Left forelimb (tissue), 1 donor: ENCODE results near the gene DROSHA.

ENCODE experiments used
- DNase-seq: peaks from one replicate; pipeline ENCODE4 v3.0.0-alpha.2; 2018; ENCODE audit warnings: low spot score

DROSHA gene

DNA sequence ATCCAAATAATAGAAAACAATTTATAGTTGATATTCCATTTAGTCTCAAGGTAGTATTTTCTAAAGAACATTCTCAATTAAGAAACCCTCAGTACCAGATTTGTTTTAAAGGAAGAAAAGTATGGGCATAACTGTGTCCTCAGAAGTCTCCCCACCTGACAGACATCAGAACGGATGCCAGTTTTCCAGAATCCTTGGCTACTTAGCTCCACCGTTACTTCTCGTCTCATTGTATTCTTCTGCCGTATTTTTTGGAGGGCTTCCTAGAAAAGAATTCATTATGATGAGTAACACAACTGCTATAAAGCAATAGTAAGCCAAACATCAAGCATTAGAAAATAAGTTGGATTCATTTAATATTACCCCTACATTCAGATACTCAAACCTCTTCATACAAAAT lies 67.8 kb downstream of the DROSHA start:
- no peak for DNase-seq

DNA sequence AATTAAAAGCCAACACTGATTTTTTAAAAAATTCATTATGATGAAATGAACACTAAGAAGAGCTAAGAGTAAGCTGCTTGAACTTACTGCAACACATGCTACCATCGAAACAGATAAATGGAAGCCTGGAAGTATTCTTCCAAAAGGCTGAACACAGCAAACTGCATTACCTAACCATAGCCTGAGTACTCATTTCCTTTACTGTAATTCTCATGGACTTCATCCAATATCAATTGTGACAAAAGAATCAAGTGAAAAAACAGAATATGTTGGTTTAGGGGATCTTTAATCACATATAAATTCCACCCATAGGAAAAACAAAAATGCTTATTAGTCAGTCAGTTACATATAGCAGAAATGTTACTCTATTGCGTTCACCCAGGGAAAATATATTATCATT lies 68.5 kb downstream of the DROSHA start:
- no peak for DNase-seq

DNA sequence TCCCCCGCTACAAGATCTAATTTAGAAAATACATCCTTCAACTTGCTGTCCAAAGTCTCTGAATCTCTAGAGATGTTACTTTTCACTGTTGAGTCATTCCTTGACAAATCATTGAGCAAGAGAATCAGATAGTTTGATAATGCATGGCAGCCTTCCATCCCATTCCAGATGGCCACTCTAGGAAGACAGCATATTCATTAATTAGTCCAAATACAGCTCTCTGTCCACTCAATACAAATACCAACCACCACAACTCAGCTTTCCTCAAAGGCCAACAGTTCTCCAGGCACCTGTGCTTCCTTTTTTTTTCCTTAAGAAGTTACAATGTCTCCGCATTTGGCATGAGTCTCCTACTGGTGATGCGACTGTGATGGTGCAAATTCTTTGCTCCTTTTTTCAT lies 72.3 kb downstream of the DROSHA start:
- DNase-seq: no peak

DNA sequence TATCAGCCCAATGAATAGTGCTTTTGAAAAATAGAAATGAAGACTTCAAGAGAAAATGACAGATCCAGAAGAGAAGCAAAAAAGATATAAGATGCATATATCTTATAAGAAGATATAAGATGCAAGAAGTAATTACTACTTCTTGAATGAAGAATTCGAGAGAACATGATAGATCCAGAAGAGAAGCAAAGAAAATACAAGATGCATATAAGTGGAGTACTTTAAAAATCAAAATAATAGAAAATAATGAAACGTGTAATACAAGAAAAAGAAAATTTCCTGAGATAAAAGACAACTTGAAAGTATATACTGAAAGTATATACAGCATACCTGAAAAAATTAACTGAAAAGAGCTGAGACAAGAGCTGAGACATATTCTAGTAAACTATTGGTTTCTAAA lies 76.7 kb downstream of the DROSHA start:
- DNase-seq: no peak

DNA sequence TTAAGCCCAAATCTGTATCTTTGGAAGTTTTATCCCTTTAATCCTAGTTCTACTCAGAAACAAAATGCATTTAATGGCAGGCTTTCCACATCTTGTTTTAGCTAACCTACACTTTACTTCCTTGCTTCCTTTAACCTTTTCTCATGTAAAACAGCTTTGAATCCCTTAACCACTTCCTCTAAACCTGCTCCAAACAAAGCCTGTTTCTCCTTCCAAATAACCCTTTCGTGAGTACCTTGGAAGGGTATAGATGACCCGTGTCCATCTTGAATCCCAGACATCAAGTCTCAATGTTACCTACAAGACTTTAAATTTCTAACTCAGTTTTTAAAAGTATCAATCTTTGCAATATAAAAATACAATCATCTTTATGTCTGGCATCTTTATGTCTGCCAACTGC lies 78.4 kb downstream of the DROSHA start:
- DNase-seq: no peak

DNA sequence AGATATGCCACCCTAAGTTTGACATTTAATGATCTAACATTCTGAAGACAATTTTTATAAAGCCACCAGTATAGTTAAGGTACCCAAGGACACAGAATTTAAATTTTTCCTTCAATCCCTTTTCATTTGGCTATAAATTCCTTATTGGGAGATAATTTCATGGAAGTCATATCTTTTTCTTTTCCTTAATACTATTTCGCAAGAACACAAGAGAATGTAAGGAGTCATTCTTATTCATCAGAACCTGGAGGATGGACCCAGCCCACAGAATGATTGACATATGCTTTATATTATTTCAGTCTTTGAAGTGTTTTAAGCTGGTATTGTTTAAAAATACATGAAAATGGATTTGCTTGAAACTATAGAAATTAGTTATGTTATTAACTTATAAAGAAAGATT lies 79.6 kb downstream of the DROSHA start:
- DNase-seq: no peak

DNA sequence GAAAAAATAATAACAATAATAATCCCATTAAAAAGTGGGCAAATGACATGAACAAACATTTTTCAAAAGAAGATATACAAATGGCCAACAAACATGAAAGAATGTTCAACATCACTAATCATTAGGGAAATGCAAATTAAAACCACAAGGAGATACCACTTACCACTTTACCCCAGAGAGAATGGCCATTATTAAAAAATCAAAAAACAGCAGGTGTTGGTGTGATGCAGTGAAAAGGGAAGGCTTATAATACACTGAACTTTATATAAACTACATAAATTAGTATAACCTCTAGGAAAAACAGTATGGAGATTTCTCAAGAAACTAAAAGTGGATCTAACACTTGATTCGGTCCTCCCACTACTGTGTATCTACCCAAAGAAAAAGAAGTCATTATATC lies 81.9 kb downstream of the DROSHA start:
- no peak for DNase-seq

DNA sequence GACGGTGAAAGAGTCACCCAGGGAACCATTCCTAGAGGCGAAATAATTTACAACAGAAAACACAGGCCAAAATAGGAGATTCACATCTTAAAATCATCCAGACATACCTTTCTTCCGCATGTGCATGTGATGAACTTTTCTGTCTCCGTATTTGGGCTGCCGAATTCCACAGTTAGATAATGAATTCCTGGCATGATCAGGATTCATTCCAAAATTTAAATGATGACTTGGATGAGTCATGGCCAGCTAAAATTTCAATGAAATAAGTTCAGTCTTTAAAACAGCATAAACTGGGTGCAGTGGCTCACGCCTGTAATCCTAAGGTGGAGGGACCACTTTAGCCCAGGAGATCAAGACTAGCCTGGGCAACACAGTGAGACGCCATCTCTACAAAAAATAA lies 82.7 kb downstream of the DROSHA start:
- no peak for DNase-seq

DNA sequence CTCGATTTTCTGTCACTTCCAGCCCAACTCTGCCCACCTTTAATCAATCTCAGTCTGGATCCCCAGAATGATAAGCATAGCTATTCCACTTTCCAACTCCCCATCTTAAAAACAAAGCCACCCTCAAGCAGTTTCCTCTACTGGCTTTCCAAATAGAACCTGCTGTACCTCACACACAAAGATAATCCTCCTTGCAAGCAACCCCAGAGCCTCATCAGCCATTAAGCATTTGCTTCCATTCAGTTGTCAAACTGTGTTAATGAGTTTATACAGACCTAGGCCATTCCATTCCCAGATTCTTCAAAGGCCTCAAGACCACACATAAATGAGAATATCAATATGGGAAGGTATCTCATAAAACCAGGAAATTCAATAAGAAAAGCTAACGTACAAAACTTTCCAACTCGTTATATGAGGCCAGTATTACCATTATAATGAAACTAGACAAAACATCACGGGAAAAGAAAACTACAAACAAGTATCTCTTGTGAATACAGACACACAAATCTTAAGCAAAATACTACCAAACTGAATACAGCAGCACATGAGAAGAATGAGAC lies 86.8 kb downstream of the DROSHA start:
- no peak for DNase-seq

DNA sequence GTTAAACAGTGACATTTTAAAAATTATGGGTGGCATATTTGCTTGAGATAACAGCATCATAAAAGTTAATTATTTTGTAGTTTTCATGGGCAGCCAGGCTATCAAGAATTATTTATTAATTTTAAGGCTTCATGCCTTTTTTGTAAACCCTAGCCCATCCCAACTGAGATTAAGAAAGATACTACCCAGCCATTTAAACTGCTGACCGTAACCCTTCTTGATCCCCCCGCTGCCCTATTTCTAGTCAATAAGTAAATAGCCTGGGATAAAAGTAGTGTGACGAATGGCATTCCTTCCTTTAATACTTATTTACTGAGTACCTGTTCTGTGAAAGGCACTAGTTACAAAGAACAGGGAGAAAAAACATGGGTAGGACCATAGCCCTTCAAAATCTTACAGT lies 88.3 kb downstream of the DROSHA start:
- no peak for DNase-seq

DNA sequence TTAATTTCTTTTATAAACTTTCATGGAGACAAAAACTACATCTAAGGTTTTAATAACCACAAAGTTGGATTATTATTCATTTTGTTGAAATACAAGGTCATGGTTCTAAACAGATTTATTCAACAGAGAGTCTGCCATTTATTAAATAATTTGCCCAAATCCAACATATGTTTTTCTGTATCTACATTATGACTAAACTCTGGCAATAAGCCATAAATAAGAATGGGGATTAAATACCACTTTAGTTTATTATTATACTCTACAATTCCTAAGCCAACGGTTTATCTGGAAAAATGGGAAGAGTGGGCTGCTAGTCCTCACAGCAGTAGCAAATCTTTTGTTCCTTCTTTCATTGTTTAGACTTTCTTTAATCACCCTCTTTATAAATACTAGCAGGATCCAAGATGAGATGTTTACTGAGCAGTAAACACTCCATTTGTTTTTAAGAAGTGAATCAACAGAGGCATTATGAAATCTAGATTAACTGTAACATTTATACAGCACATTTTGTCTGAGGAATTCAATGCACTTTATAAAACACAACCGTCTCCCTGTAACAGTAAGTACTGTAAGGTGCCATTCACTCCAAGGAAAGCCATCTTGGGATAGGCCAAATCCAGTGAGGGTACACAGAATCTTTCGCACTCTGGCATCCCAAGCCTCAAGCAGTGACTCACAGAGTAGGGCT lies 89.7 kb downstream of the DROSHA start:
- DNase-seq: no peak

DNA sequence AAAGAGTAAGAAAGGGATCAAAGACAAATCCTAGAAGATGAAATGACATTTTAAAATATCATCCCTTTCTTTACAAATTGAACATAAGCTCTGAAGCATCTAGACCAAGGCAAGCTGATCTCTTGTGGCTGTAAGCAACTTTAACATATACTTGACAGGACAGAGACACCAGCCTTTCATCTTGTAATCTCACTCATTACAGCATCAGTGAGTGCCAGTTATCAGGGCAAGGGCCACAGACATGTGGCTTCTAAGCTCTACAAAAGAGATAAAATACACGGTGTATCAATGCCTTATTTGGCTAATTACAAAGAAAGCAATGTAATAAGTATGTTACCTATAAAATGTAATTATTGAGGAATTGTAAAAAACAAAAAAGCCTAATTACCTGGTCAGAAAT lies 95.0 kb downstream of the DROSHA start:
- DNase-seq: no peak

DNA sequence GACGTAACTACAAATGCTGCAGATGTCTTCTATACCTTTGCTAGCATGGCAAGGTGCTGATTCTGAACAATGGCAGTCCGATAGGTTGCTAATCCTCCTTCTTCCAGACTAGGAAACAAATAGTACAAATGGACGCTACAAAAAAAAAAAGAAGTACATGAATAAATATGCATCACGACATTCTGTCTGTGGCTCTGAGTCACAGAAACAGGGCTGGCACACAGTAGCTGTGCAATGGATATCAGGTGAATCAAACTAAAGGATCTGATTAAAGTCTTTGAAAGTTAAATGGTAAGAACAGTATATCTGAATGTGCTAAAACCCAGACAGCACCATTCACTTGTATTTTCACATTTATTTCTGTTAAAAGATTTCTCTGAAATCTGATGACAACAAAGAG lies 96.2 kb downstream of the DROSHA start:
- DNase-seq: no peak

DNA sequence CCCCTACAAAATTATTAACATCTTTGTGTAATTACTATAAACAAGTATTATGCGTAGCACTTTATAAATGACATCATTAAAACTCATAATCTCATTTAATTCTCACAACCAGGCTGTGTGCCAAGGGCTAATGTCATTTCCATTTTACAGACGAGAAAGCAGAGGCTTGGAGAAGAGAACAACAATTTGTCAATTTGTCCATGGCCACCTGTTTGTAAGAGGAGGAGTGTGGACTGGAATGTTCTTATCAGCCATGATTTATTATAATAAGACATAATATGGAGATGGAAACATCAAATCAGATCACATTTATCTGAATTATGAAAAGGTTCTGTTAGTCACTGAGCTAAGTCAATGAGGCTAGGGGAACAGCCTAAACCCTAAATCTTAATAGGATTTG lies 97.0 kb downstream of the DROSHA start:
- DNase-seq: no peak

DNA sequence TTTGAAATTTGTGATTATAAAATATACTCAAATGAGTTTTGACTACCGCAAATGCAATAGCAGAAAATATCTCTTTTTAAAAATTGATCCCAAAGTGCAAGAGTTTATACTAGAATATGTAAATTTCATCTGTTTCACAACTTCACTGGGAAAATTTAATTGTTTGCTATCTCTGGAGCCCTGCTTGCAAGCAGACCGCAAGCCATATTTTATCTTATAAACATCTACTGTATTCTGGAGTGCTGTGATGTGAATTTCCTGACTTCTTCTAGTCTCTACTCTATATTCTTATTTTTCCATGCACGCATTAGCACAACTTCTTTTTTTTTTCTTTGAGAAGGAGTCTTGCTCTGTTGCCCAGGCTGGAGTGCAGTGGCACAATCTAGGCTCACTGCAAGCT lies 98.7 kb downstream of the DROSHA start:
- no peak for DNase-seq

DNA sequence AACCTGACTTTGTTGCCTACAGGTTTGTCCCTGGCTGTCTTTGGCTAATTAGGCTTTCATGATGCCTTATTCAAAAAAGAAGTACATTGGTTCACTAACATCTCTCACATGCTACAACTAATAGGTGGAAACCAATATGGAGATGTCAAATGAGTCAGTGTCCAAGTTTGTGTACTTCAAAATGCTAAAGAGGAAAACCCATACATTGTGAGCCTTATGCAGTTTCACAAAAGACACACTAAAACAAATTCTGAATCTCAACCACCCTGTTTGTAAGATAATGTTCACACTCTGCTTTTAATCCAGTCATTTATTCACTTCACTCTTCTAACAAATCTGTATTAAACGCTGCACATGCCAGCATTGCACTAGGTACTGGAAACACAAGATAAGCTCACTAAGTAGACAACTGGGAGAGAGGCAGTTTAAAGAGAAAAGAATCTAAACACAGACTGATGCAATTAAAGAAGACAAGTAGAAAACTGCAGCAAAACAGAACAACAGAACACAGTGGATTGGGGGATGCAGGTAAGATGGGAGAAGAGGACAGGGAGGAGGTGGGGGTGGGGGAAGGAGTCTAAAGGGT lies 104.1 kb downstream of the DROSHA start:
- DNase-seq: no peak

DNA sequence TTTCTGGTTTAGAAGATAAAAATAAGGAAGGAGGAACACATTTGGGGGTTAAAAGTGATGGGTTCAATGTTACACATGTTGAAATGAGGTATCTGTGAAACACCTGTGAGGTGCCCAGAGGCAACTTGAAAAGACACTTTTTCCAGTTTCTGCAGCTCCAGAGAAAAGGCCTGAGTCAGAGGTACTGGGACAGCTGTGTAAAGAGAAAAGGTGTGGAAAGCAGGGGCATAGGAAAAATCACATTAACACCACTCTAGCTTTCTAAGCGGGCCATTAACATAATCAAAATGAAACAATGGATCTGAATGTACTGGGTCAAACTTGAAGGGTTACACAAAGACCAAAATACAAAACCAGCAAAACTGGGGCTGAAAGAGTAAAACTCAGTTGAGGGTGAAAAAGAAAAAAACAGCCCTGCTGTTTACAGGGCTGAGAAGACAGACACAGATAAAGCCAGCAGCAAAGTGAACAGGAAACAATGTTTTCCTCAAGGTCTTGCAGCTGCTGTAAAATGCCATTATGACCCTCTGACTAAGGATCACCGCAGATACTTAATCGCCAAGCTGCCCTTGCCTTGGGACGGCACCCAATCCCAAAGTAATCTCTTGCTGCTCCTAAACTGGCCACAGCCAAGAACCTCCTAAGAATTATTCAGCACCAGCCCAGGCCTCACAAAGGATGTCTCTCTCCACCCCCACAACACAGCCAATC lies 104.7 kb downstream of the DROSHA start:
- DNase-seq: no peak

DNA sequence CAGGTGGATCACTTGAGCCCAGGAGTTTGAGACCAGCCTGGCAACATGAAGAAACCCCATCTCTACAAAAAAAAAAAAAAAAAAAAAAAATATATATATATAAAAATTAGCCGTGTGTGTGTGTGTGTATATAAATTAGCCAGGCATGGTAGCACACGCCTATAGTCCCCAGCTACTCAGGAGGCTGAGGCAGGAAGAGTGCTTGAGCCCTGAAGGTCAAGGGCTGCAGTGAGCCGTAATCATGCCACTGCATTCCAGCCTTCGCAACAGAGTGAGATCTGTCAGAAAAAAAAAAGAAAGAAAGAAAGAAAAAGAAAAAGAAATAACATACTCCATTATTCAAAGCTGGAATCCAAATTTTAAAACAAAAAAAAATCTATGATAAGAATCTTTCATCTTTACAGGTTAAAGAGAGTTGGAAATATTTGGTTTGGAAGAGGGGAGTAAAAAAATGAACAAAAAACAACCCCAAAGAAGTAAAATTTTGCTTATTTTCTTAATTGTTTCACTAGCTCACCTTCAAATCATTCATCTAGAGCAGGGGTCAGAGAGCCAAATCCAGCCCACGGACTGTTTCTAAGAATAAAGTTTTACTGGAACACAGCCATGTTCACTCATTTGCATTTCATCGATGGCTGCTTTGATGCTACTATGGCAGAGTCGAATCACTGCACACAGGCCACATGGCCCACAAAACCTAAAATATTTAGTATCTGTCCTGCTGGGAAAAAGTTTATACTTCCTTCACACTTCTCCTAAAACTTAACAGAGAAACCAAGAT lies 109.9 kb downstream of the DROSHA start:
- DNase-seq: no peak

DNA sequence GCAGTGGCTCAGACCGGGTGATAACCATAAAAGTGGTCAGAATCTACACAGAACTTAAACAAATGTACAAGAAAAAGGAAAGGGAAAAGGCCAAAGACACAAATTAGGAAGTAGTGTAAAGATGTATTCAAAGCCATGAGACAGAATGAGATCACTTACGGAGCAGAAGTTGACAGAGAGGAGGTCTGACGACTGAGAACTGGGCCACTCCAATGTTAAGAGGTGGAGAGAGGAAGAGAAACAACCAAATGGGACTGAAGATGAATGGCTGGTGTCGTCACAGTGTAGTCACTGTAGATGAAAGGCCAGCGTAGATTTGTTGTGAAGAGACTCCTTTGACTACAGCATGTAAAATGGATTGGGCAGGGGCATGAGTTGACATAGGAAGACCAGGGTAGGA lies 114.4 kb downstream of the DROSHA start:
- no peak for DNase-seq

DNA sequence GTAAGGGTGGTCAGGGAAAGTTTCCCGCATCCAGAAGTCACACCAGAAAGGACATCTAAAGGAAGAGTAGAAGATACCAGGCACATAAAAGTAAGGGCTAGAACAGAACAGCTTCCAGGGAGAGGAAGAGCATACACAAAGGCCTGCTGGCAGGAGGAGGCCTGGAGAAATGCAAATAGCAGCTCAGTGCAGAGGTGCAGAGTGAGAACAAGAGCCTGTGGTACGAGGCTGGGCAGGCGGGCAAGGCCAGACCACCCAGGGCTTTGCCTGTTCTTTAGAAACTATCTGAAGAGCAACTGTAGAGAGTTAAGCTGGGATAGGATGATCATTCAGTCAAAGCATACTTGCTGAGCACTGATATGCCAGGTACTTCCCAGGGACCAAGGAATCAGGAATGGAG lies 115.3 kb downstream of the DROSHA start:
- DNase-seq: no peak

DNA sequence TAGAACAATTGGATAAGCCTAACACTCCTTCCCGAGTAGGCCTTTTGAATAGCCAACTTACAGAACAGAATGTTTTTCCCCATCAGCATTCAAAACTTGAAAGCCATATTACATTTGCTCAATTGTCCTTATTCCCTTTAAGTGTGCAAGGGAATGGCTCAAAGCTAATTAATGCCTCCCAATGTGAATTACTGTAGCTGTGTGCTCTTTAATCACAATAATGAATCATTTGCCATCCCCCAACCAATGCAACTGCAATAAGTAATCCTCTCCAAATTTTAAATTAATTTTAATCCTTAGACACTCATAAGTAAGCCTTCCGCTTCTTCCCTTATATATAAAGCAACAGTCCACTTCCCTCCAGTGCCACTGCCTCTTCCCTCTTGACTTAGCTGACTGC lies 115.9 kb downstream of the DROSHA start:
- no peak for DNase-seq
